CD4-positive, alpha-beta T cell treated with Interferon alpha-2 for 1 hour (primary cell): ENCODE data around the gene PMVK.
A peak's percentile ranks its signal among the peaks of the same experiment; 100 is the strongest.

Experiments
- DNase-seq, 2 donors: peaks; one replicate each; pipeline ENCODE4 v3.0.0-alpha.2; 2020 to 2022

Gene PMVK

GRCh38 chr1:154966111-154966510 lies 29.6 kb upstream of the PMVK start:
- no peak for DNase-seq

- DNase-seq = no peak
These were observed 27.8 kb upstream of the PMVK start for GRCh38 chr1:154964359-154964758.

DNA sequence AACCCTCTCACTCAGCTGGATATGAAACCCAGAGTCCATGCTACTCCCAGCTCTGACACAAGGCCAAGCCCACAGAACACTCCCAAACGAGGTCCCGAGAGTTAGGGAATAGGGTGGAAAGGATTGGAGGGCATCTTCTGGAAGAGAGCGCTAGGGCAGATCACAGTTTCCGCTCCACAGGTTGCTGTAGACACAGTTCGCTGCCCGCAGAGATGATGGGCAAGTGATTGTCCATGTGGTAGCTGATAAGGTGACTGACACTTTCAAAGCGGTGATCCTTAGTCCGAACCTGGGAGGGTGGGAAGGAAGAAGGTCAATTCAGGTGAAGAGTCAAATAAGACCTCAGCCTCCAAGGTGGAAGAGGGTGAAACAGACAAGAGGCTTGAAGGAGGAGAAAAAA lies 27.1 kb upstream of the PMVK start:
- no peak for DNase-seq

GRCh38 chr1:154962795-154963330 lies 26.3 kb upstream of the PMVK start:
- no peak for DNase-seq

GRCh38 chr1:154962156-154962749 lies 25.7 kb upstream of the PMVK start:
- DNase-seq = no peak

DNA sequence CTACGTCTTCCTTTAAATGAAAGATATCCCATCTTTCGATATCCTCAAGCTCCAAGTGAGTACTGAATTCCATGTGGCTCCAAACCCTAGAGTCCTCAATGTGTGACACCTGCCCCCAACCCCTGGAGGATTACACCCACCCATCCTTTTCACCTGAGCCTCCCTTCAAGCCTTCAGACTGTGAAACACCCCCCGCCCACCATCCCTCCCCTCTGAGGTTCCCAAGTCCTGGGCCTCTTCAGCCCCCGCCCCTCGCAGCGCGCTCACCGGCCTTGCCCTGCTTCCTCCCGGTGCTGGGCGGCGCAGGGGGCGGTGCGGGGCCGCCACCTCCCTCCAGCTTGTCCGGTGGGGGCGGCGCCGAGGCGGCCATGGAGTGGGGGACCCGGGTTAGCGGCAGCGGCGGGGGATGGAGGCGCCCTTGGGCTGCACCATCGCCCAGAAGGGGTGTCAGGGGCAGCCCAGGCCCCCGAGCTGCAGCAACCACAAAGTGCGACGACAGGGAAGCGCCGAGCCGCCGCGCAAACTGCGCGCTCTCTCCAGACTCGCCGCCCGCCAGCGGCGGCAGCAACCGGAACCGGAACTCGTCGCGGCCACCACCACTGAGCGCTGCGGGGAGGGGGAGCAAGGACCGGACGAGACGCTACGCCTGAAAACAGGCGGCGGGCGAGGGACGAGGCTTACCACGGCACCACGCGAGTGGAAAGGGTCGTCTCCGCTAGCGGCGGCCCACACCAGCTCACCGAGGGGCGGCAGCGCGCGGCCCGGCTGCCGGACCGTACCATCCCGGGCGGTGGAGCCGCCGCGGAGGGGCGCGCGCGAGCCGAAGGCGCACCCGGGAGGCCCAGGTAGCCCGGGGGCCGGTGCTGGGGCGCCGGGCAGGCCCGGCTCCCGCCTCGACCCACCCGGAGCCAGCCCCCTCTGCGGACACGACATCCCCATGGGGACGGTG lies 25.0 kb upstream of the PMVK start, which contains the start of gene PYGO2:
Gene PYGO2 (minus strand): TSS at position 576 of the 949 bp plus-strand sequence. CDS start 206 bp downstream, at position 370.
- DNase-seq = peak; percentile 73 to 85

DNA sequence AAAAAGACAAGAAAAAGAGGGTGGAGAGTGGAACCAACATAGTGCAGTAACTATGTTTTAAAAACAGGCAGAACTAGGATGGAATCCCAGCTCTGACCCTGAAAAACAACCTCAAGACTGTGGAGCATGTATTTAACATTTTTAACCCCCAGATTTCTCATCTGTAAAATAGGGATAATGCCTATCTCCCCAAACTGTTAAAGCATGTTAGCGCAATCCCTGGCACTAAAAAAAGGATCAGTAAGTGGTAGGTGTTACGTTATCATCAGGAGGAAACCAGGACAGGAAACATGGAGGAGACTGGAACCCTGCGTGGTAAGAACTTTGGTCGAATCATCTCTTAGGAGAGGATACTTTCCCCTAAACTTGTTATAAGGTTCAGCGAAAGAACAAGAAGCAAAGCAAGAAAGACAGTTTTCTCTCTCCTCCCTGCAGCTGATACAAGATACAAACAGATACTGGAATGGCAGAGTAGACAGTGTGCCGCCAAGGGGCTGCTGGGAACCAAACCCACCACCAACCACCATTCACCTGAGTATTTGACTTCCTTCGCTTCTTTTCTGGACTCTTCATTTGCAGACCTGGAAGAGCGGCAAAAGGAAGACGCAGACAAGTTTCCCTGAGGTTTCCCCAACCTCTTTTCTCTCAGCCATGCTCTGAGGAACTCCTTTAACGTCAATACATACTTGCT lies 24.1 kb upstream of the PMVK start:
- peak in 1 of 2 donors; percentile 27 for DNase-seq

DNA sequence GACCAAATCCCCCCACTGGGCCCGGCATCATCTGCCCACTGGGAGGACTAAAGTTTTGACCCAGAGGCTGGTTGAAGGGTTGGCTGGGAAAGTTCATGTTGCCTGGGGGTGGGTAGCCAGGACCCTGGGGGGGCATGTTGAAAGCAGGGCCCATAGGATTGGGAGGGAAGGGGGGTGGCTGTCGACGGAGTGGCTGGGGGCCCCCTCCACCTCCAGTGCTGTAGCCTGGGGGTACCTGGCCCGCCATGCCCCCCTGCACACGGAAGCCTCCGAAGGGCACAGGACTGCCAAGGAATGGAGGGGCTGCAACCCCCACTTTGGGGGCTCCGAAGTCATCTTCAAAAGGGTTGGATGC lies 22.9 kb upstream of the PMVK start:
- DNase-seq = no peak

GRCh38 chr1:154958681-154959425 lies 22.3 kb upstream of the PMVK start:
- DNase-seq = no peak

DNA sequence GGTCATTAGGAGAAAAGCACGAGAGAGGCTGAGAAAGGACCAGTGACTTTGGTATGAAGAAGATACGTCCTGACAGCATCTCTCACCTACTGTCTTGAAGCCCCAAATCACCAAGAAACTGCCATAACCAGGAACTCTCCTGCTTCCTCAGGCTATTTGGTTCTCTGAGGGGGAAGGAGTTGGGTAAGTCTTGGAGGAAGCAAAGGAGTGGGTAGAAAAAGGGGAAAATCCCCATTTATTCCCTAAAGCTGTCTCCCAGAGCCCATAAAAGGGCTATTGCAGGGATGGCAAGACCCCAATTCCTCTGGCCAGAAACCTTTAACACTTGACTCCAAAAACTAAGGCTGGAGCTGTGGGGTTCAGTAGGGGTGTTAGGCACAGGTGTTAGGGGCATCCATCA lies 21.5 kb upstream of the PMVK start:
- DNase-seq = no peak

DNA sequence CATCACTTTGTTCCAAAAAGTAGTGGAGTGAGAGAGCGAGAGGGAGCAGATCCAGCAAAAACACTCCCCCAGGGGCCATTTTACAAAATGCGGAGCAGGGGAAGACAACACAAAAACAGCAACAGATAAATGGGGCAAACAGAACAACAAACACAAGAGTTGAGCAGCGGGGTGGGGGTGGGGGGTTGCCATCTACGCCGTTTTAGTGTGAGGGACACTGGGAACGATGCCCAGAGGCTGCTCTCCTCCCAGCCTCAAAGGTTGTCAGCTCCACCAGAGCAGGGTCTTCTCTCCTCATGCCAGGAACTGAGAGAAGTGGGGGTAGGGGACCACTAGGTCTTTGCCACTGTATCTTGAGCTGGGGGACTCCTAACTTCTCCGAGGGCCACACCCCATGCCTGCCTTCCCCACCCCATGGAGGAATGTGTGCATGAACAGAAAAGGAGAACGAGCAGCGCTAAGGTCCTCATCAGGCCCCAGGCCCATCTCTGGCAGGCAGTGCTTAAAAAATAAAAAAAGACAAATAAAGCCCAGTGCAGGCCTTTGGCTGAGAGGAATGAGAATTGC lies 20.7 kb upstream of the PMVK start:
- no peak for DNase-seq

- no peak for DNase-seq
These were observed 20.0 kb upstream of the PMVK start for GRCh38 chr1:154956544-154956941.

DNA sequence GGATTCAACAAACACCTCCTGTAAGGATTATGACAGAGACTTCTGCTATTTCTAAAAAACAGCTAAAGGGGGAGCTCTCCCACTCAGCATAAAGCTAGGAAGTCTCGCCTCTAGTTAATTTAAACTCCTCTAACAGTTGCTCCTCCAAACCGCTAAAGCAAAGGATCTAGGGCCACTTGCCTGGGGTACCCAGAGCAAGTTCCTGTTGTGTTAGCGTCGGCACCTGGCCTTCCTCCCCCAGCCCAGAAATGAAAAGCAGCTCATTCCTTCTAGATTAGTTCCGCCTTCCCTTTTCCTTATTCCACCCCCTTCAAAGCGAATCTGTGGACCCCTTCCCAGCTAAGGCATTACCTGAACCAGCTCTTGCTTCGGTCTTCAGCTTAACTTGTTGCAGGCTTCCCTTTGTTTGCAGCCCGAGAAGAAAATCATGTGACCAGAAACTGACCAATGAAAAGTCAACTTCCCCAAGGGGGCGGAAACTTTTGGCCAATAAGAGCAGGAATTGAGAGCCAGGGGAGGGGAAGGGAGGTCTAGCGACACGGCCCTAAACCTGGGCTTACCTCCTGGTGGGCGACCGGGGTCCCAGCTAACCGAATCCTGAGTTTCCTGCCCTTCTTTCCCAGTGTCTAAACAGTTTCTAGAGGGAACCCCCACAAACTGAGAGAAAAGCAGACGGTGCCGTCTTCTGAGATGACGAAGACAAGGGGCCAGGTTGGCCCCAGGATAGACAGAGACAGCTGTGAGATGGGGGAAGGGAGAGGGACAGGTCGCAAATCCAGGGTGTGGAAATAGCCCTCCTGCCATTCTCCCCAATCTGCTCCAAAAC lies 19.4 kb upstream of the PMVK start, which contains the start of gene PBXIP1:
Gene PBXIP1 (minus strand): TSS at position 382 of the 826 bp plus-strand sequence. CDS start 2,378 bp downstream, outside the sequence.
- DNase-seq = peak; percentile 92 to 96

- DNase-seq = peak; percentile 97 to 98
These were observed 18.7 kb upstream of the PMVK start for GRCh38 chr1:154955039-154955717.

DNA sequence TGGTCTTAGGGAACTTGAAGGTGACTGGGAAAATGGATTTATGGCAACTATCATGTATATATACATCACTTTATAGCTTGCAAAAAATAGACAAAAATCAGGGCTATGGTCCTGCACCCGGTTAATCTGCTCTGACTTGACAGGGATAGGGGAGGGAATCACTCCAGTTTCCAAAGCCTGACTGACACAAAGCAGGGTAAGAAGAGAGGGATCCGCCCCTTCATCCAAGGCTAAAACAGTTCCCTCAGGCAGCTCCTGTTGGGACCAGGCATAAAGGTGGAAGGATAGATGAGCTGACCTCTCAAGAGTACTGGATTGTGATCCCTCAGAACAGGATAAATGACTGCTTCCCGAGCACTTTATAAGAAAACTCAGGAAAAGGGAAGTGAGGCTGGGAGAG lies 18.0 kb upstream of the PMVK start:
- no peak for DNase-seq

- peak in 1 of 2 donors; percentile 22 for DNase-seq
These were observed 17.1 kb upstream of the PMVK start for GRCh38 chr1:154953611-154954038.

DNA sequence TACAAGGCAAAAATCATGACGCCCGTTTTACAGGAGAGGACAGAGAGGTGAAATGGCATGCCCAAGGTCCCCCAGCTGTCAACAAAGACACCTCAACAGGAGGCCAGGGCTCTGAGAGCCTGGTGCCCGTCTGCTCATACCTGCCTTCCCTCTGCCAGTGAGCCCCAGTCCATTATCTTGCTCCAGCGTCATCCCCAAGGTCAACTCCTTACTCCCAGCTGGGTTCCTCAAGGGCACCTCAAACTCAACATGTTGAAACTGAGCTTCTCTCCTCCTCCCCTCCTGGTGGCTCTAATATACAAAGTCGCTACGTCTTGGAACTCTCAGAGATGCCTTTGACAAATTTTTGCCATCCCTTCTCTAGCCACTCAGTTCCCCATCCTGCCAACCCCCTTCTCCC lies 16.1 kb upstream of the PMVK start:
- DNase-seq = peak in 1 of 2 donors; percentile 18

GRCh38 chr1:154951901-154952657 lies 15.6 kb upstream of the PMVK start:
- peak; percentile 61 to 80 for DNase-seq

DNA sequence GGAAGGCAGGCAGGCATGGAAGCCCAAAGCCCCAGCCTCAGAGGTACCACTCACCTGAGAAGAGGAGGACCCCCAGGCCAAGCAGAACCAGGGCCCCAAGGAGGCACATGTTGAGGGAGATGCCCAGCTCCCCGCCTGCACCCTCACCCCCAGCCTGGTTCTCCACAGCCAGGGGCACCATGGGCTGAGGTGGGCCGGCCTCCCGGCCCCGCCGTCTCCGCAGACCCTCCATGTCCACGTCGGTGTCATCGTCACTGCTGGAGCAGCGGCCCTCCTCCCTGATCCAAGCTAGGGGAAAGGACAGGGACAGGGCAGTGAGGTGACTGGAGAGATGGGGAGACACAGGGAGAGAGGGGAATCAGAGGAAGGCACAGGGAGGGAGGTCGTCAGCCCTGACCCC lies 11.6 kb upstream of the PMVK start:
- no peak for DNase-seq
